Erythroblast (primary cell): ENCODE measurements around the gene DCAF10.

ENCODE experiments used
- DNase-seq, 2 experiments: peaks; one replicate each; lab custom pipeline; 2025; lab: John Stamatoyannopoulos, UW
- GATA1 ChIP-seq: IDR thresholded peaks from 2 replicates; pipeline ENCODE4 v1.6.1; 2011; ENCODE audit warnings: low read depth, mild to moderate bottlenecking, control low read depth, low read length, moderate library complexity
- POLR2A ChIP-seq: IDR thresholded peaks from 2 replicates; pipeline ENCODE4 v1.6.1; 2011; ENCODE audit warnings: mild to moderate bottlenecking, low read length

DCAF10 gene

DNA sequence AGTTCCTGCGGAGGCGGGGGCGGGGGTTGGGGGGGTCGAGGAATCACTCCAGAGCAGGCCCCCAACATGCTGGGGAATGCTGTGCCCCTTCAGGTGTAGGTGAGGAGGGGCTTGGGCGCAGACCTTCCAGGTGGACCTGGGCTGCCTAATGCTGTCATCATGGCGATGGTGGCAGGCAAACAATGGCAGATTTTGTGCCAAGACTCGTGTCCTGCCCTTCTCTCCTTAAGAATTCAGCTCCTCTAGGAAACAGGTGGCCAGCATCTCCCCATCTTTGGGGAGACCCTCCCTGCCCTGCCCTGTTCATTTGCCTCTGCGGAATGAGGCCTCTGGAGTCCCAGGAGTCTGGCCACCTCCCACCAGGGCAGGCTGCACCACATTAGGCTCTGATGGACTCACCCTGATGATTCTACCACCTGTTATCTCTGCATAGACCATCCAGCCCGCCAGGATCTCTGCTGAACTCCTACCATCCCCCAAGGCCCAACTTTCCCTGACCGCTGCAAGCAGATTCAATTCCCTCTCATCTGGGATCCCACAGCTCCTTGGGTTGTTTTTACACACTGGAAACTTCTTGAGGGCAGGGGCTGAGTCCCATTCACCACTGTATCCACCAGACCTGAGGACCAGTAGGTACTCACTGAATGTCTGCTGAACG, 114.2 kb downstream of the DCAF10 start:
- no peak for DNase-seq
- TF ChIP-seq GATA1, result no peak
- TF ChIP-seq POLR2A, result no peak

DNA sequence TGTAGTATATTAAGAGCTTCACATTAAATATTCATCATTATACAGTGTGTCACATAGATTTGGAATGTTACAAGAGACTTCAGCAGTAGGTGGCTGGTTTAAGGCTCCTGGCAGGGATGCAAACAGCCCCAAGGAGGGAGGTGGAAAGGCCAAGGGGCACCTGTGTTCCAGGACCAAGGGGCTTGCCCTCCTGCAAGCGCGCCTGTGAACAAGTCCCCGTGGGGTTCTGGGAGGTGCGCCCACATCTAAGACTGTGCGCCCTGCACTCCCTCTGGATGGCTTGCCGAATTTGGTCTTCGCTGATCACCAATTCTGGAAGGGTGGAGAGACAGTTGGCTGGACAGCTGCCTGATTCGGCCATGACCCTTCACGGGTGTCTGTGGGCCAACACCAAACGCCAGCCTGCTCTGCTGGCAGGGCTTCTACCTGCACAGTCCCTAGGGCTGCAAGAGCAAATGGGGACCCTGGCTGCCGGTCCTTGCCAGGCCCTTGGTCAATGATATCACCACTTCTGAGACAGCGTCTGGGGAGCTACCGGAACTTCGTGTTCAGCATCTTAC, 115.4 kb downstream of the DCAF10 start:
- DNase-seq, result no peak
- no peak for TF ChIP-seq POLR2A
- no peak for TF ChIP-seq GATA1

DNA sequence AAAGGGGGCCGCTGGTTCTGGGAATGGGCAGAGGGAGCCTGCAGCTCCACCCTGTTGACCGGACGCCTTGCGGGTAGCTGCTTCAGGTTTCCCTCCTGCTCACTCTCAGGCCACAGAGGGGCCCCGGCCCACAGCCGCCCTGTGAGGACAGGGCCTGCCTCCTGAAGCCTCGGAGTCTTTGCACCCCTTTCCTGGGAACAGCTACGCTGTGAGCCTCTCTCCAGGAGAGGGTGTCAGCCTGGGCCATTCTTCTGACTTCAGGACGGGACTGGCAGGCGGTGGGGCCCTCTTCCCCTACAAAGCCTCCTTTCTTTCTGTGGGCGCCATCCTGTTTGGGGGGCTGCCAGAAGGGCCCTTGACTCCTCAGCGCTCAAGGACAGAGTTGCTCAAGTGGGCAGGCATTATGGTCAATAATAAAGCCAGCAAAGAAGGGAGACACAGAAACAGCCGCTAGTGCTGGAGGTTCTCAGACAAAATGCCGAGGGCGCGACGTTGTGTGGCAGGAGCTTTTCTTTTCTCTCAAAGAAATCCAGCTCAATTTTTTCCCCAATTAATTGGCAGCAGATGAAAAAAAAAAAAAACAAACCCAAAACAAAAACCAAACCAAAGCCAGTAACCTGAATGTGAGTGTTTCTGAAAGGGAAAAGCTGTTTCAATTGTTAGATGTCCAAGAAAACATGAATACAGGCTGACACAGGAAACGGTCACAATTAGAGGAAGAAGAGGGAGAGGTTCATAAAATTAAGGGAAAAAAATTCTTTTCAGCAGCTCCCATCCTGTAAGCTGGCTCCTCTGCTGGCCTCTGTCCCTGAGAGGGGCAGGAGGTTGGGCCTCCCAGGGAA, 116.1 kb downstream of the DCAF10 start:
- DNase-seq, result no peak
- no peak for TF ChIP-seq POLR2A
- TF ChIP-seq GATA1, result no peak
